PC-9 (cell line): ENCODE results near the gene EVI5. TPM values are rescaled to one million over a fixed set of nuclear protein-coding genes. Genes with fewer than 3 reads are reported as not detected.

Experiments
- BruUV-seq: library from RNA; stranded (reverse); fragments of 400-500 nt; replicated peaks from 2 replicates; lab custom pipeline; 2021; lab: Mats Ljungman, UMichigan
- CTCF ChIA-PET: fragments of 300-600 bp; sonication (Branson Sonifier 250); formaldehyde crosslinking; loops from one replicate; lab custom pipeline; 2022; ENCODE audit warnings: antibody characterized with exemption; lab: Charles Lee
- POLR2A ChIA-PET: fragments of 300-600 bp; sonication (Branson Sonifier 250); formaldehyde crosslinking; loops from one replicate; lab custom pipeline; 2022; ENCODE audit warnings: antibody characterized with exemption; ENCODE audit not compliant: unreplicated experiment; lab: Charles Lee
- DNase-seq, 2 experiments: peaks; one replicate each; pipeline versions ENCODE4 v3.0.0 to v3.0.0-alpha.2; 2015 to 2022; ENCODE audit warnings: mixed read lengths in 1 of 2
- H2AFZ ChIP-seq: fragments of 200-600 bp; sonication (generic); 2 replicates; pipeline ENCODE4 v1.8.1; 2017; ENCODE audit warnings: antibody characterized with exemption
- H3F3A ChIP-seq: fragments of 200-600 bp; sonication (generic); 2 replicates; pipeline ENCODE4 v1.8.1; 2017; ENCODE audit warnings: antibody characterized with exemption, mild to moderate bottlenecking, low read depth; ENCODE audit not compliant: insufficient read depth
- H3K27ac ChIP-seq: fragments of 200-600 bp; sonication (generic); 2 replicates; pipeline ENCODE4 v1.6.1; 2016; ENCODE audit warnings: mixed run types
- H3K27me3 ChIP-seq: fragments of 200-600 bp; sonication (generic); 2 replicates; pipeline ENCODE4 v1.6.1; 2016; ENCODE audit warnings: low read depth, mixed run types; ENCODE audit not compliant: insufficient read depth
- H3K36me3 ChIP-seq: fragments of 200-600 bp; sonication (generic); 2 replicates; pipeline ENCODE4 v1.6.1; 2016; ENCODE audit warnings: low read depth, mixed run types
- H3K4me1 ChIP-seq: fragments of 200-600 bp; sonication (generic); replicated peaks from 2 replicates; pipeline ENCODE4 v1.6.1; 2016; ENCODE audit warnings: mixed run types; ENCODE audit not compliant: insufficient read depth
- H3K4me2 ChIP-seq: fragments of 200-600 bp; sonication (generic); 2 replicates; pipeline ENCODE4 v1.6.1; 2017; ENCODE audit warnings: mixed run types
- H3K4me3 ChIP-seq: fragments of 200-600 bp; sonication (generic); 2 replicates; pipeline ENCODE4 v1.6.1; 2016; ENCODE audit warnings: mixed run types
- H3K79me2 ChIP-seq: fragments of 200-600 bp; sonication (generic); 2 replicates; pipeline ENCODE4 v1.6.1; 2017; ENCODE audit warnings: low read depth, mixed run types
- H3K9me2 ChIP-seq: fragments of 200-600 bp; sonication (generic); 2 replicates; pipeline ENCODE4 v1.8.1; 2017; ENCODE audit warnings: mild to moderate bottlenecking; ENCODE audit not compliant: insufficient read depth
- H3K9me3 ChIP-seq: fragments of 200-600 bp; sonication (generic); 2 replicates; pipeline ENCODE4 v1.8.1; 2016; ENCODE audit warnings: low read depth; ENCODE audit not compliant: insufficient read depth
- H4K20me1 ChIP-seq: fragments of 200-600 bp; sonication (generic); 2 replicates; pipeline ENCODE4 v1.8.1; 2017; ENCODE audit not compliant: insufficient read depth
- CTCF ChIP-seq: fragments of 200-600 bp; sonication (generic); conservative IDR thresholded peaks from 2 replicates; pipeline ENCODE4 v1.6.1; 2017; ENCODE audit warnings: mixed run types, antibody characterized with exemption, mild to moderate bottlenecking, moderate library complexity
- EZH2 ChIP-seq: fragments of 200-600 bp; sonication (generic); IDR thresholded peaks from 2 replicates; pipeline ENCODE4 v1.8.0; 2017; ENCODE audit warnings: antibody characterized with exemption, low read depth
- intact Hi-C: fragments of 100-400 bp; cut with micrococcal nuclease; formaldehyde crosslinking; loops from one replicate; pipeline ENCODE4 v1.10.0; 2022; ENCODE audit not compliant: unreplicated experiment
- total RNA-seq: library from RNA; stranded (reverse); gene quantifications from 2 replicates; pipeline ENCODE4 v1.2.3, GENCODE V29; 2021

Gene EVI5
- total RNA-seq, 1 experiment from 2014 or later: 32.0 TPM

GRCh38 chr1:92816732-92817131 lies 31.8 kb upstream of the EVI5 start:
- Histone ChIP-seq H3K9me3 (no peaks in the 10 kb centered on the region), H3K4me2 (peak overlapping the region; percentile 39), H3F3A (peaks cover 19% of the 10 kb centered on the region), H3K36me3 (no peaks in the 10 kb centered on the region), H2AFZ (no peak overlapping the region; the same call in 1 of the 2 replicates), H3K9me2 (no peaks in the 10 kb centered on the region), H3K4me3 (no peak overlapping the region), H4K20me1 (no peaks in the 10 kb centered on the region), H3K27ac (peak overlapping the region; percentile 31), H3K27me3 (no peaks in the 10 kb centered on the region), H3K4me1 (peaks cover 30% of the 10 kb centered on the region), H3K79me2 (no peaks in the 10 kb centered on the region)
- TF ChIP-seq EZH2 (no peak), CTCF (no peak)
- intact Hi-C loops: no loop called here
- ChIA-PET CTCF (no interaction called here), POLR2A (no interaction called here)
- DNase-seq: no peak
- BruUV-seq: no TSS peak

- no peaks in the 10 kb centered on the region for H4K20me1 ChIP-seq
- intact Hi-C loops: no loop called here
- DNase-seq: peak in 1 of 2 experiments; percentile 69
- H2AFZ ChIP-seq: no peak overlapping the region
- BruUV-seq: no TSS peak
- peak overlapping the region; percentile 21; the same call in 1 of the 2 replicates for H3K27ac ChIP-seq
- 0 out of 2 replicates have a peak, but pooled peaks cover 13% of the 10 kb centered on the region for H3F3A ChIP-seq
- ChIA-PET CTCF (no interaction called here), POLR2A (no interaction called here)
- H3K9me2 ChIP-seq: no peaks in the 10 kb centered on the region
- H3K4me1 ChIP-seq: peaks cover 18% of the 10 kb centered on the region
- H3K36me3 ChIP-seq: no peaks in the 10 kb centered on the region
- H3K79me2 ChIP-seq: no peaks in the 10 kb centered on the region
- 0 out of 2 replicates have a peak overlapping the region, but pooled peaks have one; percentile 2 for H3K4me2 ChIP-seq
- H3K4me3 ChIP-seq: no peak overlapping the region
- H3K9me3 ChIP-seq: 0 out of 2 replicates have a peak, but pooled peaks cover 4% of the 10 kb centered on the region
- no peaks in the 10 kb centered on the region for H3K27me3 ChIP-seq
- TF ChIP-seq EZH2 (no peak), CTCF (no peak)
Observed at GRCh38 chr1:92808381-92808780, 23.5 kb upstream of the EVI5 start.

- Histone ChIP-seq H3K4me2 (peak overlapping the region; percentile 11; the same call in 1 of the 2 replicates), H3K4me3 (no peak overlapping the region), H2AFZ (peak overlapping the region; percentile 13; the same call in 1 of the 2 replicates), H3K4me1 (peaks cover 18% of the 10 kb centered on the region), H3K27ac (peak overlapping the region; percentile 33), H3K79me2 (no peaks in the 10 kb centered on the region), H3K9me3 (0 out of 2 replicates have a peak, but pooled peaks cover 4% of the 10 kb centered on the region), H3K9me2 (no peaks in the 10 kb centered on the region), H4K20me1 (no peaks in the 10 kb centered on the region), H3K36me3 (no peaks in the 10 kb centered on the region), H3K27me3 (no peaks in the 10 kb centered on the region), H3F3A (peaks cover 18% of the 10 kb centered on the region; the same call in 1 of the 2 replicates)
- no peak for TF ChIP-seq EZH2
- no peak for TF ChIP-seq CTCF
- CTCF ChIA-PET: no interaction called here
- no peak for DNase-seq
- TSS peak; percentile 82 for BruUV-seq
- intact Hi-C loops: no loop called here
- POLR2A ChIA-PET: interaction anchor here (0.5 to 0.7 kb wide), 2 partner anchors 42 to 51 kb away, joined by 4 to 12 read pairs; no protein-coding TSS in a partner anchor
Observed at GRCh38 chr1:92805216-92805615, 20.3 kb upstream of the EVI5 start.
